ENCODE results near the gene NUP85.
"Not testable (repeated sequence)": the region's sequence is repeated elsewhere in the genome, so short reads cannot be mapped to it uniquely, and the experiment has no call there.

The NUP85 gene

DNA sequence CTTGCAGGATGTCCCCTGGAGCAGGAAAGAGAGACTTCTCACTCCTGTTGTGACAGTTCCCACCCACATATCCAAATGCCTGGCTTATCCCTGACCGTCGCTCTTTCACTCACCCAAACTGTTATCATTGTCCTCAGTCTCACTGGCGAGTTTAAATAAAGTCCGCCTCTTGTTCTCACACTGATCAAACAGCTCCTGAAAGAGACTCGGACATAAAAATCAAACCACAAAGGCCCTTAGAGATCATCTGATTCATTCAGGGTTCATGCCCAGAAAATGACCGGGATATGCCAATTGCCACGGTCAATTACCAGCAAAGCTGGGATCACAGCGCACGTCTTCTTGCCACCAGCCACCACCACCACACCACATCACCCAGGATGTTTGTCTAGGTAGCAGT is 36.0 kb downstream of the NUP85 start:
- no peak for DNase-seq

DNA sequence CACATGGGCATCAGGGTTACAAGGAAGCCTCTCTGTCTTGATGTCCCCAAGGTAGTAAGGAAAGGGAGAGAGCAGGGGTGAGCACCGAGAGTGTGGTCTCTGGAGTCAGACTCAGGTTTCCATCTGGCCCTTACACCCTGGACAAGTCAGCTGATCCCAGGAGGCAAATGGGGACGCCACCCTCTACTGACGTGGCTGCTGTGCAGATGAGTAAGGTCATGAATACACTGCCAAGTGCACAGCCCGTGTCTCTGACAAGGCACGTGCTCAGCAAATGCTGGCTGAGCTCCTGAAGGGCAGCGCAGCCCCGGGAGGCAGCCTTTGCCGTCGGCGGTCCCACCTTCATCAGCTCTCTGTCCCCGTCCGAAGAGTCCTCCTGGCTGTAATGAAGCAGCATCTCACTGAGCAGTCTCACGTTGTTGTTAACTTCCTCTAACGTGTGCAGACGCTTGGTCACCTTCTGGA is 36.5 kb downstream of the NUP85 start:
- no peak for DNase-seq

DNA sequence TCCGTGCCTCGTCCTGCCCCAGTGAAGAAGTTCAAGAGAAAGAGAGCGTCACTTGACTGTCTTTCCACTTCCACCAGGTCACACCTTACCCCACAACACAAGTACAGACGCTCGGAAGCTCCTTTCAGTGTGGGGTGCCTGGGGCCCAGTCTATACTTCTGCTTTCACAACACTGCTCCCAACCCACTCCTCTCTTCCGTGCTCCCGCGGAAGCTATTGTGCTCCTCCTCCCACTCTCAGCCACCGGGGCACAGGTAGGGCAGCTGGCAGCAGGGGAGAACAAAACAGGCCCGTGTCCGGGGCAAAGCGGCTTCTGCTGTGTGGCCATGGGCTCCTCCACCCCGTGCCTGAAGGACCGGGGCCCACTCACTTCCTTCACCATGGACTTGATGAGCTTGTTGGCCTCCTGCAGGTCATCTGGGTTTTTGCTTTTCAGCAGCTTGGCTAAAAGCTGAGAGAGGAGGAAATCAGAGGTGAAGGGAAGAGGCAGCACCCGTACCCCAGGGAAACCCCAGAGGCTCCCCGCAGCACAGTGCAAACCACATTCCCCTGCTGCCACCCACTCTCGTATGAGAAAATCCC is 37.1 kb downstream of the NUP85 start:
- no peak for DNase-seq

DNA sequence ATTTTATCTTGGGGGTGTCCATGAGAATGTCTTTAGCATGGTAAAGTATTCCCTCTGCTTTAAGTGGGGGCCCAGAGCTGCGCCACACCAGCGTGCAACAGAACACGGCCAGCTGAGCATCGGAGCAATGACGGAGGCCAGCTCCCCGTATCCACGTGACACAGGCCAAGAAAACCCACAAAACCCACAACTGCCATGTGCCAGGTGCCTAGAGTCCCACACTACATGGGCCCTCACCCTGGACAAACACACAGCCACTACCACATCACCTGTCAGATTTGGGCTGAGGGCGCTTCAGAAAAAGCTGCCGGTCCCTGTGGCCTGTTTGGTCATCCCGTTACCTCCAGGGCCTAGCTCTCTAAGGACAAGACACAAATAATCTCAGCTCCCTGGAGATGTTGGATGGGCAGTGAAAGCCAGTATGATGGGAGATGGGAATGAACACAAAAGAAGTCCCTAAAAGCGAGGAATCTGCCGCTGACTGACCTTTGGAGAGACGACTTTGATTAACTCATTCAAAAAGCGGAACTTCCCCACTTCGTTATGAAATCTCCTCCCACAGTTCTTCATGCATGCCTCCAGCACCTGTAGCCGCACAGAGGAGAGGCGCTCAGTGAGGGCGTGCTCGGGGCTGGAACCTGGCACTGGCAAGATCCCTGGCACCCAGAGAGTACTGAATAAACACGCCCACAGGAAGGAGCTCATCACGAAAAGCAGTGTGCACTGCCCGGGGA is 38.8 kb downstream of the NUP85 start:
- DNase-seq, result no peak

DNA sequence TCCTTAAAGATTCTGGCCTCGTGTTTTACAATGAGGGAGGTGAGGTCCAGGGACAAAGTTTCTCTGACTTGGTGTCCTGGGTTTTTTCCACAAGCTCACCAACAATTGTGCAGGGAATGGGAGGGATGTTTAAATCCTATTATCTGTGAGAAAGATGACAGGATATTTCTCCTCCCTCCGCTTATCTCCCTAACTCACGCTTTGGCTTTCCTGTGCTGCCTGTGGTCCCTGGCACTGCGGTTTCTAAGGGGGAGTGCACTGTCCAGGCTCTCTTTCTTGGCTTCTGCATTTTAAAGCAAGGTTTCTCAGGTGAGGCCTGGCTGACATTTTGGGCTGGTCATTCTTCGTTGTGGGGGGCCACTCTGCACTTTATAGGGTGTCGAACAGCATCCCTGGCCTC is 39.5 kb downstream of the NUP85 start:
- DNase-seq, result no peak

DNA sequence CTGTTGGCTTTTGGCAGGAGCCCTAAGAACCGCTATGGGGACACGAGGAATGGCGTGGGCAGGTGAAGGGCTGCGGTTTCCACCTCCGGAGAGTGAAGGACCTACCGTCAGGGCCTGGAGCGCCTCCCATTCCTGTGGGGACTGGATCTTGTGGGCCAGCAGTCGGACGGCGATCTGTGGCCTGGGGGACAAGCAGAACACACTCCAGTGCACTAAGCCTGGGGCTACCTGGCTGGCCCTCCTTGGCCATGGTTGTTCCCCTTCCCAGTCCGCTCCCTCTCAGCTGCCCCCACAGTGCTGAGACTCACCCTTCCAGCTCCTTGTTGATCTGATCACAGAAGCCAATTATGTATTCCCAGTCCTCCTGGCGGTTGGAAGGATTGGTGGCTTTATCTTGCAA is 40.9 kb downstream of the NUP85 start:
- DNase-seq, result no peak

DNA sequence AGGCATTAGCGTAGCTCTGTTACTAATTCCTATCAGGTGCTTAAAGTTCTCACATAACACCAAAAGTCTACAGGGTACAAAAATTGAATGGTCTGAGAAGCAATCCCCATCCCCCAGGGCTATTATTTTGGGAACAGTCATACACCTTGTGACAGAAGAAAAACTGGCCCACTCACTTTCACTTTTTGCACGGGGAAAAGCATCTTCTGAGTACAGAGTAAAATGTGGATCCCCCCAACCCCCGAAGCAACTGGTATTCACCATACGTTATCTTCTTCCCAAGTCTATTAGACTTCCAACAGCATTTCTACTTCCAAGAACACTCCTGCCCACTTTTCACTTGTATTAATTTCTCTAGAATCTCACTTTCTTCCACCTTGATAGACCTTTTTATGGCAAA is 44.1 kb downstream of the NUP85 start:
- no peak for DNase-seq

DNA sequence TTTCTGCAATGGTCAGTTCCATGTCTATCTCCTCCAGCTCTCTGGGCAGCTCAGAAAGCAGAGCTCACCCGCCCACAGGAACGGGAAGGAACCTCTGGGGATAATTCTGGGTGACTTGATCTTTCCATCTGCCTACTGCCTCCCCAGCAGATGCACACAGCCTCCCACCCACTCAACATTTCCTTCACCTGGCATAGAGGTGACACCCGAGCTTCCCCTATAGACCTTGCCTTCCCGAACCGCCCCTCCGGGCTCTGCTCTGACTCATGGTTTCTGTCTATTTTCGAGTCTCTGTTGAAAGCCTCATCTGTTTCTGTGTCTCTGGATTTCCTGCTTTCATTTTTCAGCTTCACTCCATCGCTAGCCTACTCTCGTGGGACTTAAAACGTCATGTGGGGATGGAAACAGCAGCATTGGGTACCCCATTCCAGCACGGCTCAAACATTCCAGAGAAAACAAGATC is 44.6 kb downstream of the NUP85 start:
- DNase-seq, result no peak

DNA sequence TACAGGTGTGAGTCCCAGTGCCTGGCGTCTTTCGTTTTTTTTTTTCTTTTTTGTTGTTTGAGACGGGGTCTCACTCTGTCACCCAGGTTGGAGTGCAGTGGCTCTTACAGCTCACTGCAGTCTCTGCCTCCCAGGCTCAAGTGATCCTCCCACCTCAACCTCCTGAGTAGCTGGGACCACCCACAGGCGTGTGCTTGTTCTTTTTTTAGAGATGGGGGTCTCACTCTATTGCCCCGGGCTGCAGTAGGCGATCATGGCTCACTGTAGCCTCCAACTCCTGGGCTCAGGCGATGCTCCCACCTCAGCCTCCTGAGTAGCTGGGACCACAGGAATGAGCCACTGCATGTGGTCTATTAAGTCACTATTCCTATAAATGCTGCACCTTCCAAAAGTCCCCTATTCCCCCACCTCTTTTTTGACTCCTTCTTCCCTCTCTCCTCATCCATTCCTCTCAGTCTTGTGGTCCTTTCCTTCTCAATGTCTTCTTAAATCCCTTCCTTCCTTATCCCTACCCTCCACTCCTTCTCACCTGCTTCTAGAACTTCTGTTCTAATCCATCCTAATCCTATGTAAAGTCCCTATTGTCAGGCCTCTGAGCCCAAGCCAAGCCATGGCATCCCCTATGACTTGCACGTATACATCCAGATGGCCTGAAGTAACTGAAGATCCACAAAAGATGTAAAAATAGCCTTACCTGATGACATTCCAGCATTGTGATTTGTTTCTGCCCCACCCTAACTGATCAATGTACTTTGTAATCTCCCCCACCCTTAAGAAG is 46.7 kb downstream of the NUP85 start:
- no peak for DNase-seq

DNA sequence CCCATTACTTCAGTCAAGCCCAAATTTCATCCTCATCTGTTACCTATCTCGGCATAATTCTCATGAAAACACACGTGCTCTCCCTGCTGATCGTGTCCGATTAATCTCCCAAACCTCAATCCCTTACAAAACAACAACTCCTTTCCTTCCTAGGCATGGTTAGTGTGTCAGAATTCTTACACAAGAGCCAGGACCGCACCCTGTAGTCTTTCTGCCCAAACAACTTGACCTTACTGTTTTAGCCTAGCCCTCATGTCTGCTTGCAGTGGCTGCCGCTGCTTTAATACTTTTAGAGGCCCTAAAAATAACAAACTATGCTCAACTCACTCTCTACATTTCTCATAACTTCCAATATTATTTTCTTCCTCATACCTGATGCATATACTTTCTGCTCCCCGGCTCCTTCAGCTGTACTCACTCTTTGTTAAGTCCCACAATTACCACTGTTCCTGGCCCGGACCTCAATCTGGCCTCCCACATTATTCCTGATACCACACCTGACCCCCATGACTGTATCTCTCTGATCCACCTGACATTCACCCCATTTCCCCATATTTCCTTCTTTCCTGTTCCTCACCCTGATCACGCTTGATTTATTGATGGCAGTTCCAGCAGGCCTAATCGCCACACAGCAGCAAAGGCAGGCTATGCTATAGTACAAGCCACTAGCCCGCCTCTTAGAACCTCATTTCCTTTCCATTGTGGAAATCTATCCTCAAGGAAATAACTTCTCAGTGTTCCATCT is 50.6 kb downstream of the NUP85 start:
- DNase-seq, result not testable (repeated sequence)

DNA sequence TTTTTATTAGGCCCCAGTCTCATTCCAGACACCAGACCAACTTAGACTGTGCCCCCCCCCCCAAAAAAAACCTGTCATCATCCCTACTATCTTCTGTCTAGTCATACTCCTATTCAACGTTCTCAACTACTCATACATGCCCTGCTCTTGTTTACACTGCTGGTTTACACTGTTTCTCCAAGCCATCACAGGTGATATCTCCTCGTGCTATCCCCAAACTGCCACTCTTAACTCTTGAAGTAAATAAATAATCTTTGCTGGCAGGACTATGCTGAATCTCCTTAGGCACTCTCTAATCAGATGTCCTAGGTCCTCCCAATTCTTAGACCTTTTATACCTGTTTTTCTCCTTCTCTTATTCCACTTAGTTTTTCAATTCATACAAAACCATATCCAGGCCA is 51.7 kb downstream of the NUP85 start:
- DNase-seq, result not testable (repeated sequence)

DNA sequence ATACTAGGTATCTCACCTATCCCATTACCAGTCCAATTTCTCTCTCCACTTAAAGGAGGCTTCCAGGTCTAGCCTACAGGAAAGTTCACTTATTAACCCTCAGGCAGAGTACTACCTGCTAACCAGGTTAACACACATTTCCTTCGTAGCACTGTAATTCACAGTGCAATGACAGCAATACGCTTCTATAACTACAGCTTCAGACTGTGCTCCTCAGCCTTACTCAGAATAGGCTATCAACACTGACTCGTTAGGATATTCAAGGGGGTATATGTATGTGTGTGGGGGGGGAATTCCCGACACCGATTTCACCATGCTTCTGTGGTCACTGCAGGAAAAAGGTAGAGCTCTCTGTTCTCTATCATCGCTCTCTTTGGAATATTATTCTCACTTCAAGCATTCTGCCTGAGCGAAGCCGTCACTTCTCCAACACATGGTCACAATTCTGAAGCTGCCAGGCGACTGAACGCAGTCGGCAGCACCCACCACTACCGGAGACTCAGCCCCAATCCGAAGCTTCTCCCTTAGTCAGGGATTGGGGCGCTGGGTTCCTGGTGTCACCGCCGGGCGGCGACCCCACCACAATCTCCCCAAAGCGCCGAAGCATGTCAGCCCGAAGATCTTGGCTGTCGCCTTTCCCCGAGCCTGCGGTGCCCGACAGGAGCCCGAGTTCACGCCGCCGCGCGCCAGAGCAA is 55.3 kb downstream of the NUP85 start:
- no peak for DNase-seq

DNA sequence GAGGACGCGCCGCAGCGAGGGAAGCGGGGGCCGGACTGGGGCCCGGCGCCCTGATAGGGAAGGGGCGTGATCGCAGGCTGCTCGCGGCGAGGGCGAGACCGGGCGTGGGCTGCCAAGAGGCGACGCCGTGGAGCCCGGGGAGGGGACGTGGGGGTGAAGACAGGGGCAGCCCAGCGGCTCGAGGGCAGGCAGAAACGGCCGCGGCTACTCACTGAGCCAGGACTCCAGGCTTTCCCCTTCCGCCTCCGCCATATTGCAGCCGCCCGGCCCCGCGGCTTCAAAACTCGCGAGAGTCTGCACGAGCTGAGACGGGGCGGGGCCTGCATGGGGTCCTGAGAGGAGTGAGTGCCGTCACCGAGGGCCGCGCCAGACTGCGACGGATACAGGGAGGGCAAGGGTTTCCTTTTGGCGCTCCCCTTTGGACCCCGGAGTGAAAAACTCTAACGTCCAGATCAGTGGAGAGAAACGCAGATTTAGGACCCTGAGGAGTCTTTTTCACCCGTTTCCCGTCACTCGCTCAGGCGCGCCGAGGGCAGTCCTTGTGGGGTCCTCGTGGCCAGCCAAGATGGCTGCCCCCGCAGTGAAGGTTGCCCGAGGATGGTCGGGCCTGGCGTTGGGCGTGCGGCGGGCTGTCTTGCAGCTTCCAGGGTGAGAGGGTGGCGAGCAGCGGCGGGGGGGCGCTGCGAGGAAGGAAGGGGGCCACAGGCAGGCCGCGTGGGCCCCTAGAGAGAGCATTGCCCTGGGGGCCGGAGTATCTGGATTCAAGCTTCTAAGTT is 56.0 kb downstream of the NUP85 start, which contains the start of the genes GGA3 and MRPS7:
TSS of gene GGA3 (minus strand) at position 271 of the 776 bp plus-strand sequence. CDS start at position 252, 19 bp downstream.
TSS of gene MRPS7 (plus strand) at position 544 of the 776 bp plus-strand sequence. CDS start at position 566, 22 bp downstream.
- DNase-seq, result peak; percentile 97

DNA sequence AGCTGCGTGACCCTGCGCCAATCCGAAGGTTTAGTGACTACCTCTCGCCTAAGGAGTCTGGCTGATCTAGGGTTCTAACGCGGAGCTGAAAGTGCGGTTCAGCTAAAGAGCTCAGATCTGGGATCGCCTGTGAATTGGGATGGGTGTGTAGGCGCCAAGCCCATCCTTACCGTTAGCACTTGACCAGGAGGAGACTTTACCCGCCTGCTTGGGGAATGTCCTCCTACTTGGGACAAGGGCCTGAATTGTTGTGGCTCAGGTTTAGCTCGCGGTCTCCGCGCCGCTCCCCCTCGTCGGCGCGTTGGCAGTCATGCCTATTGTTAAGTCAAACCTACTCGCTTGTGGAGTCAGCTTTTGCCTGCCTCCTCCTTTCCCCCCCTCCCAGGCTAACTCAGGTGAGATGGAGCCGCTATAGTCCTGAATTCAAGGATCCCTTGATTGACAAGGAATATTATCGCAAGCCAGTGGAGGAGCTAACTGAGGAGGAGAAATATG is 56.7 kb downstream of the NUP85 start:
- peak; percentile 43 for DNase-seq

DNA sequence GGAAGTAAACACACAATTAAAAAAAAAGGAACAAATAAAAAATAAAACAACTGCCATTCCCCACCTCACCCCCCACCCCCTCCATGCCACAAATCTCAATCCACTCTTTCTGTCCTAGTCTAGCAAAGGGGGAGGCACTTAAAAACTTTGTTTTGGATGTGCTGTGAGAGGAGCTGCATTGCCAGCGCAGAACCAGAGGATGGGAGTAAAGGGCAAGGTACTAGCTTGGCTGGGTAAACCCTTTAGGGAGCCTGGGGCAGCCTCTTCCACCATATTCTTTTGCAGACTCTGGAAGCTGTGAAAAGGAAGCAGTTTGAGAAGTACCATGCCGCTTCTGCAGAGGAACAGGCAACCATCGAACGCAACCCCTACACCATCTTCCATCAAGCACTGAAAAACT is 57.6 kb downstream of the NUP85 start:
- DNase-seq, result no peak

DNA sequence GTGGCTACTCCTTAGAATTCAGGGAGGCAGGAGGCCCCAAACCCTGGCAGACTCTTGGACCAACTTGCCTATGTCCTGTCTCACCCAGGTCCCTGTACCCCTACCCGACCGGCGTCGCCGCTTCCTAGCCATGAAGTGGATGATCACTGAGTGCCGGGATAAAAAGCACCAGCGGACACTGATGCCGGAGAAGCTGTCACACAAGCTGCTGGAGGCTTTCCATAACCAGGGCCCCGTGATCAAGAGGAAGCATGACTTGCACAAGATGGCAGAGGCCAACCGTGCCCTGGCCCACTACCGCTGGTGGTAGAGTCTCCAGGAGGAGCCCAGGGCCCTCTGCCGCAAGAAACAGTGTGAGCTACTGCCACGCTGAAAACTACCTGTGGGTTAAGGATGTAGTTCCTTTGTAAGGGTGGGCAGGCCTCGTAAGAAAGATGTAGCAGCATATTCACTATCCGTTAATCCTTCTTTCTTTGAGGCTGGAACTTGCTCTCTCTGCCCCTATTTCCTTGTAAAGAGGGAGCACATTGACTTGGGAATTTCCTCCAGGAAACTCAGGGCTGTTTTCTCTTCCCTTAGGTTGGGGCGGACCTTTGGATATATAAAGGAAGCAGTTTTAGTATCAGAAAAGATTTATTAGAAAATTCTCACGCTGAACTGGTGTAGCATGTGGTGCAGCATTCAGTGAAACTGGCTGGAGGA is 60.3 kb downstream of the NUP85 start:
- no peak for DNase-seq

DNA sequence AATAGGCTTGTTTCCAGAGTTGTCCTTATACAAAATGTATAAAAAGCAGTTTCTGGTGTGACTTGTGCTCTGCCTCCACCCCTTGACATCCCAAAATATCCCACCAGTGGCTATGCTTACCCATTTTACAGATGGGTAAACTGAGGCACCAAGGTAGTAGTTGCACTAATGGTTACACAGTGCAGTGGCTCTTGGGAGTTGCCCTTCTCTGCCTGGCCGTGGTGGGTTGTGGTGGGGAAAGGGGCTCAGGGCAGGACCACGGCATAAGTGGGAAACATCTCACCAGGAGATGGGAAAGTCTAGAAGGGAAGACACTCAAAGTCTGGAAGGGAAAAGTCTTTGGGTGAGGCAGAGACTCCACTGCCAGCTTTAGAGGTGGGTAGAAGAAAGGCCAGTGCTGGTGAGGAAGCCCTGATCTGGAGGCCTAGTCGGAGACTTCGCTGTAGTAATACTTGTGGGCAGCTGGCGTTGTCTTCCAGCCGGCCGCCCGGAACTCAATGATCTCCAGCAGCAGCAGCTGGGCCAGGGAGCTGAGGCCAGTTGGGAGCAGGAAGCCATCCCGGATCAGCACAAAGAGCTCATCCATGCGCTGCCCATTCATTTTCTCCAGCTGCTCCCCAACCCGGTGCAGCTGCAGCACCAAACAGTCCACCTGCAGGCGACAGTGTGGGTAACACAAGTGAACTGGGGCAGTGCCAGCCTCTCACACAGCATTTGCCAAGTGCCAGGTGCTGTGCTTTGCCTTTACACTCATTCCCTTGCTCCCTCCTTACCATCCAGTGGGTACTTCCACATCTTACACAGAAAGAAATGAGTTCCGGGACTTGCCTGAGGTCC is 61.1 kb downstream of the NUP85 start:
- DNase-seq, result no peak

DNA sequence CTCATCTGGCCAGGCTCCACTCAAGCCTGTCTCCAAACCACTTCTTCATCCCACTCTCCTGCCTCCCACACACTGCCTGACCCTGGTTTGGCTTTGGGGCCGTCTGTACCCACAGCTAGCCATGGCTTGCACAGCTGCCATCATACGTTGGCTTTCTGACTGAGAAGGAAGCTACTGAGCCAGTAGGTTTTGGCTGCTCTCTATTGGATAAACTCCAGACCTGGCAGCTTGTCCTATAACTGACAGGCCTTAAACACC is 61.6 kb downstream of the NUP85 start:
- no peak for DNase-seq

DNA sequence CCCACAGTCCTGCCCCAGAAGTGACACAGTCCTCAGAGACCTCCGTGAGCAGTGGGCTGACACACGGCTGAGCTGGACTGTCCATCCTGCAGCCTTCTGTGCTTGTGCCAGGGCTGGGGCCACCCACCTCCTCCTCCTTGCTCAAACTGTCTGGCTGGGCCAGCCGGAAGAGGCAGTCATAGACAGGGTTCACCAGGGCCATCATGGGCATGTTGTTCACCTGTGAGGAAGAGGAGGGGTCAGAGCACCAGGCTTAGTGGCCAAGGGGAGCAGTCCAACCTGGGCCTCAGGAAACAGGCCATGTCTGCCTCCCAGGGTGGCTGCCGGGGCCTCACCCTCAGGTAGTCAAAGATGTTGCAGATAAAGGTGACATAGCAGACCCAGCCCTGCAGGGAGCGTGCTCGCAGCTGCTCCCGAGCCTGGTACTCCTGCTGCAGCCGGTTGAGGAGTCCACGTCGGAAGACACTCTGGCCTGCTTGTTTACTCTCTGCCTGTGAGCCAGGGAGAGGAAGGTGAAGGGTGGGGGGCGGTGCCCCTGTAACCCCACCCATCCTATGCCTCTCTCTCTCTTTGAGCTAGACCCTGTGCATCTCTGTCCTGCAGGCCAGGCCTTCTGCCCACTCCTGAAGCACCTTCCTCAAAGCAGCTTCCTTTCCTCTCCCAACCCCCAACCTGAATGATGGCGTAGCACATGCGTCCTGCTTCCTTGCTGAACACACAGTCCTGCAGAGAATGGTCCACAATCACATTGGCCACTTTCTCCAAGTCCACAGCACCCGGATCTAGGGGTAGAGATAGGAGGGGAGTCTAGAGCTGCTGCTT is 62.1 kb downstream of the NUP85 start:
- peak; percentile 50 for DNase-seq
